GM12872 (cell line): ENCODE measurements around the gene NCKAP5.

Experiments used
- TF ChIP-seq, protein P1 (sequence below): IDR thresholded peaks from 3 replicates; pipeline ENCODE4 v1.5.1; 2011; ENCODE audit warnings: low read depth, mild to moderate bottlenecking, low read length, moderate library complexity; ENCODE audit not compliant: insufficient read depth

Gene NCKAP5

DNA sequence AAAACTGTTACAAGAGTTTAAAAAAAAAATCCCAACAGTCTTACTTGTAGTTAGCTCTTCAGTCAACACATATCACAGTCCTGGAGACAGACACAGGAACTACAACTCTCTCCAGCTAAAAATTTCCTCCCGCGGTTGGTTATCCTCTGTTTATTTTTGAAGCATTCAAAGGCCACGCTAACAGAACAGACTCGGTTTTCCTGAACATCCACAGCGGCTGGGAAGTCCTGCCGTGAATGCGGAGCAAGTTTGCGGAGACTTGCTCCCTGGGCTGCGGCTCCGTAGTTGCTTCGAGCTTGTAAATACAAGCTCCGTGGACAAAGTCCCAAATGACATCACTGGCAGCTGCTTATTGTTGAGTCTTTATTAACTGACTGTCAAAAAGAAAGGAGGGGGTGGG lies at the start of gene NCKAP5:
NCKAP5 (minus strand) TSS at position 292 of the 400 bp plus-strand sequence. CDS start 50,937 bp downstream, outside the sequence.
- TF ChIP-seq, protein P1, sequence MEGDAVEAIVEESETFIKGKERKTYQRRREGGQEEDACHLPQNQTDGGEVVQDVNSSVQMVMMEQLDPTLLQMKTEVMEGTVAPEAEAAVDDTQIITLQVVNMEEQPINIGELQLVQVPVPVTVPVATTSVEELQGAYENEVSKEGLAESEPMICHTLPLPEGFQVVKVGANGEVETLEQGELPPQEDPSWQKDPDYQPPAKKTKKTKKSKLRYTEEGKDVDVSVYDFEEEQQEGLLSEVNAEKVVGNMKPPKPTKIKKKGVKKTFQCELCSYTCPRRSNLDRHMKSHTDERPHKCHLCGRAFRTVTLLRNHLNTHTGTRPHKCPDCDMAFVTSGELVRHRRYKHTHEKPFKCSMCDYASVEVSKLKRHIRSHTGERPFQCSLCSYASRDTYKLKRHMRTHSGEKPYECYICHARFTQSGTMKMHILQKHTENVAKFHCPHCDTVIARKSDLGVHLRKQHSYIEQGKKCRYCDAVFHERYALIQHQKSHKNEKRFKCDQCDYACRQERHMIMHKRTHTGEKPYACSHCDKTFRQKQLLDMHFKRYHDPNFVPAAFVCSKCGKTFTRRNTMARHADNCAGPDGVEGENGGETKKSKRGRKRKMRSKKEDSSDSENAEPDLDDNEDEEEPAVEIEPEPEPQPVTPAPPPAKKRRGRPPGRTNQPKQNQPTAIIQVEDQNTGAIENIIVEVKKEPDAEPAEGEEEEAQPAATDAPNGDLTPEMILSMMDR = no peak

DNA sequence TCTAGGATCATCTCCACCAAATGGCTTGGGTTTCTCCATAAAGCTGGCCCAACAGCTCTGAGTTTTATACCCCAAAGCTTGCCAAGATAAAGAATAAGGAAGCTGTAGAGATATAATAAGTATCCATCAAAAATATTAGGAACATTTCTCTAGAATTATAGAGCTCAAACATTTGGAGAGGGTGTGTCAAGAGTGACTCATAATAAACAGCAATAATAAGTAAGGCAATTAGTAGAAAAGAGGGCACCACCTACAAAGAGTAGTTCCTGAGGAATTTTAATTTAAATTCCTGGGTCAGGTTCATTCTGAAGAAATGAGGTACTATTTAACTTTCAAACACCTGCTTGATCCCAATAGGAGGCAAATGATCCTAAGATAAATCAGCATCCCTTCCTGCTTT lies 41.4 kb upstream of the NCKAP5 start:
- TF ChIP-seq, protein P1 = no peak

DNA sequence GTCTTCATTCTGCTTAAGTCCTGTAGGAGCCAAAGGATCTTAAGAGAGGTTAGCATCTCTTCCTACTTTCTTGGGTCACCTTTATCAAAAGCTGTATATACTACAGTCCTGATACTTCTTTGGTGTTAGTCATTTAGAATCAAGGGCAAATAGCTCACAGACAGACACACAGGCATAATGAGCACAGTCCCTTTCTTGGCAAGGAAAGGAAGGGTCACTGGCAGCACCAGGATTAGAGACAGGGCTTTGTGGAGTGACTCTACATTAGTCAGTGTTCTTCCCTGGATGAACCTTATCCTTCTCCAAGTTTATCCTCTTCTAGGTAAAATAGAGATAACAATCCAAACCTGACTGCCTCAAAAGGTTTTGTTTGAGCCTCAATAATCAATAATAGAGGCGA lies 40.0 kb upstream of the NCKAP5 start:
- TF ChIP-seq, protein P1 = no peak

DNA sequence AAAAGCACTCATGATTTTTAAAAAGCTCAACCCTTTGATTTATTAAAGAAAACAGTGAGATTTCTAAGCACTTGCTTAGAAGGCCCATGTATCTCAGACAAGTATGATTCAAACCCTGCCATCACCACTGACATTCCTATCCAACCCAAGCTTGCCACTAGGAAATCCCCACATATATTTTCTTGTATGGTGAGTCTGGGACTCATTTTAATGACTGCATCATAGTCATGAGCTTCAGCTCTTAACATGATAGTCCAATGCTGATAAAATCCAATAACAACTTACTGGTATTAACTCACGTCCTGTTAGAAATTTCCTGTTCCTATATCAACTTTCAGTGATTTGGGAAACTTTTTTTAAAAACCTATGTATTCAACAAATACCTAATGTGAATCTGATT lies 39.4 kb upstream of the NCKAP5 start:
- TF ChIP-seq, protein P1 = no peak

DNA sequence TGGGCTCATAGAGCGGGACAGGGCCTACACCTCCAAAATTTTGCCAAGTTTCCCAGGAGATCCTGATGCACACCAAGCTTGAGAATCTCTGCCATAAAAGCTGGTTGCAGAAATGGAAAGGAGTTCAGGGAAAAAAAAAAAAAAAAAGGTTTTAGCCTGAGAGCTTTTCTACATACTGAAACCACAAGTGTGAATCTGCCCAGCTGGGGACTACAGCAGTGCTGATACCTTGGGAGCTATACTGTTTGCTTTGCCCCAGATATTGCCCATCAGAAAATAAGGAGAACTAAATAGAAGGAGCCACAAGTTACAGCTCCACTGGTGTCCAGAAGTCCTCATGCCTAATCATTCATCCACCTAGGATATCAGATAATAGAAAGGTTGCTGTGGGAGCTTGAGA lies 38.4 kb upstream of the NCKAP5 start:
- TF ChIP-seq, protein P1 = no peak

DNA sequence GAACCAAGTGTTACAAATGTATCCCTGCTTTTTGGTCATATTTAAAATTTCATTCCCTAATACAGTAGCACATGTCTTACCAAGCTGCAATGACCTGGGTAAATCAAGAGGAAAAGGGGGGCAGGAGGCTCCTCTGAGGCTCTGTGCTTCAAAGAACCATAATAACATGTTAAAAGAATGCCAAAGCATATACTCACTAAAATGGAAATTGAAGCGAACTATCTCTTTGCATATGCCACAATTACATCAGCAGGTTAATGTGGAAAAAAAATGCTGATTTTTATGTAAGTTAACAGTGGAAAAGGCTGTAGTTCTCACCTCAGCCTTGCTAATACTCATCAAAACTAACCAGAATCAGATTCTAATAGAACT lies 37.5 kb upstream of the NCKAP5 start:
- TF ChIP-seq, protein P1 = no peak

DNA sequence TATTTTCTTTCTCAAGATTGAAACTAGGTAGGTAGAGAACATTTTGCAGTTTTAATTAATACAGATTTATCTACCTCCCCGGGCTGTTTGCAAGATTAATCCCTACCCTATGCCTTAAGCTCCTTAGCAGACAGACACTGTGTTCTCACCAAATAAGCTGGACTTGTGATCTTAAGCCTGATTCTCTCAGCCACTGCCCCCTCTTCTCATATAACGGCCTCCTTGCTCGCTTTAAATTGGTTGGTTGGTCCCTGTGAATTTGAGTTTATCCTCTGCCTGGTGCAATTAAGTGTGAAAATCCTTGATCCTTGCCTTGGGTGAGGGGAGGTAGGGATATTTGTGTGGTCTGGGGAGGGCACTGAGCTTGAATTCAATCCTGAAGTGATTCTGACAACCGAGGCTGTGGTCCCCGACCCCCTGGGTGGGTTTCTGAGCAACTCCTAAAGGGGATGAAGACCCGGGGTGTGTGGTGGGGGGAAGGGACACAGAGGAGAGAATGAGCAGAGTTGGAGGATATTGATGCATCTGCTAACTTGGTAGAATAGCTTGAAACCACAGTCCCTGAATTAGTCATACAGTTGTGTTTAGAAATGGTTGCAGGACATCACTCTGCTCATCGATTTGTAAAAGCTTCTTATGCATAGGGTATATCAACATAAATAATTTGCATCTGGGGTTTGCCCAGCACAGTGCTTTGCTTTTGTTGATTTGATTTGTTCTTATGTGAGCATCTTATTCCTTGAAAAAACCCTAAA lies 36.9 kb upstream of the NCKAP5 start:
- TF ChIP-seq, protein P1 = no peak
